Measurements from ENCODE around the gene TBC1D1.

The TBC1D1 gene

DNA sequence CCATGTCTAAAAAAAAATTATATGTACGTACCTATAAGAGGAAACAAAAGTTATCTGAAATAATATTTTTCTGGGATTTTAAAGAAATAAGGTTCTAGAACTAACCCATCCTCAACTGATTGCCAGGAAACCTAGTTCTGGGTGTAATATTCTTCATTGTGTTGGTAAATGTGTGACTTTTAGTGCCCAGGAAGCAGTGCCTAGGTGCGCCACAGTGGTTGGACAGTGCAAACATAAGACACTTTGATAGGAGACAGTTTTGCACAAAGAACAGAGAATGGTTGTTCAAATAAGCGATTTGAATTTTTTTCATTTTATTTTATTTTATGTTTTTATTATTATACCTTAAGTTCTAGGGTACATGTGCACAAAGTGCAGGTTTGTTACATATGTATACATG lies 47.3 kb downstream of the TBC1D1 start:
- Histone ChIP-seq H3K4me1 (ENCODE audit: insufficient read depth, insufficient read length) (no peaks in the 10 kb centered on the region), H3K9ac (ENCODE audit: insufficient read length, low read depth) (no peak overlapping the region), H3K36me3 (ENCODE audit: insufficient read depth, insufficient read length, low read length) (no peaks in the 10 kb centered on the region), H3K4me3 (ENCODE audit: insufficient read length, low read depth) (no peak overlapping the region), H3K9me3 (ENCODE audit: insufficient read depth, low read length) (0 out of 2 replicates have a peak, but pooled peaks cover 6% of the 10 kb centered on the region), H3K27me3 (ENCODE audit: insufficient read depth, insufficient read length) (no peaks in the 10 kb centered on the region)
- no peak for DNase-seq (ENCODE audit: low read depth, low spot score)
- TF ChIP-seq SUZ12 (IDR thresholded peaks at IDR 0.05; ENCODE audit: extremely low read depth, insufficient read depth, insufficient read length) (no peak), YY1 (IDR thresholded peaks at IDR 0.05; ENCODE audit: insufficient read depth, insufficient read length) (no peak), ZNF274 (IDR thresholded peaks at IDR 0.05; ENCODE audit: low read depth, low read length) (no peak)

GRCh38 chr4:37946503-37947179 lies 55.8 kb downstream of the TBC1D1 start:
- DNase-seq (ENCODE audit: low read depth, low spot score): no peak
- no peaks in the 10 kb centered on the region for H3K9me3 ChIP-seq (ENCODE audit: insufficient read depth, low read length)
- no peaks in the 10 kb centered on the region for H3K27me3 ChIP-seq (ENCODE audit: insufficient read depth, insufficient read length)
- H3K4me3 ChIP-seq (ENCODE audit: insufficient read length, low read depth): no peak overlapping the region
- H3K4me1 ChIP-seq (ENCODE audit: insufficient read depth, insufficient read length): no peaks in the 10 kb centered on the region
- no peak for TF ChIP-seq ZNF274 (IDR thresholded peaks at IDR 0.05; ENCODE audit: low read depth, low read length)
- TF ChIP-seq YY1 (IDR thresholded peaks at IDR 0.05; ENCODE audit: insufficient read depth, insufficient read length): no peak
- TF ChIP-seq SUZ12 (IDR thresholded peaks at IDR 0.05; ENCODE audit: extremely low read depth, insufficient read depth, insufficient read length): no peak
- H3K36me3 ChIP-seq (ENCODE audit: insufficient read depth, insufficient read length, low read length): no peaks in the 10 kb centered on the region
- H3K9ac ChIP-seq (ENCODE audit: insufficient read length, low read depth): no peak overlapping the region

DNA sequence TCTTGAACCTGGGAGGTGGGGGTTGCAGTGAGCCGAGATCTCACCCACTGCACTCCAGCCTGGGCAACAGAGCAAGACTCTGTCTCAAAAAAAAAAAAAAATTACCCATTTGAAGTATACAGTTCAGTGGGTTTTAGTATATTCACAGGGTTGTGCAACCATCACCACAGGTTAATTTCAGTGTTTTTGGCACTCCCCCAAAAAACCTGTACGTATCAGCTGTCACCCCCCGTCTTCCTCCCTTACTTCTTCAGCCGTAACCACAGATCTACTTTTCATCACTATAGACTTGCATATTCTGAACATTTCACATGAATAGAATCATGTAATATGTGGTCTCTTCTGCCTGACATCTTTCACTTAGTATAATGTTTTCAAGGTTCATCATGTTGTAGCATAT lies 57.7 kb downstream of the TBC1D1 start:
- Histone ChIP-seq H3K36me3 (ENCODE audit: insufficient read depth, insufficient read length, low read length) (no peaks in the 10 kb centered on the region), H3K9ac (ENCODE audit: insufficient read length, low read depth) (no peak overlapping the region), H3K4me3 (ENCODE audit: insufficient read length, low read depth) (no peak overlapping the region), H3K9me3 (ENCODE audit: insufficient read depth, low read length) (no peaks in the 10 kb centered on the region), H3K4me1 (ENCODE audit: insufficient read depth, insufficient read length) (no peaks in the 10 kb centered on the region), H3K27me3 (ENCODE audit: insufficient read depth, insufficient read length) (no peaks in the 10 kb centered on the region)
- TF ChIP-seq SUZ12 (IDR thresholded peaks at IDR 0.05; ENCODE audit: extremely low read depth, insufficient read depth, insufficient read length) (no peak), ZNF274 (IDR thresholded peaks at IDR 0.05; ENCODE audit: low read depth, low read length) (no peak), YY1 (IDR thresholded peaks at IDR 0.05; ENCODE audit: insufficient read depth, insufficient read length) (no peak)
- DNase-seq (ENCODE audit: low read depth, low spot score): no peak

DNA sequence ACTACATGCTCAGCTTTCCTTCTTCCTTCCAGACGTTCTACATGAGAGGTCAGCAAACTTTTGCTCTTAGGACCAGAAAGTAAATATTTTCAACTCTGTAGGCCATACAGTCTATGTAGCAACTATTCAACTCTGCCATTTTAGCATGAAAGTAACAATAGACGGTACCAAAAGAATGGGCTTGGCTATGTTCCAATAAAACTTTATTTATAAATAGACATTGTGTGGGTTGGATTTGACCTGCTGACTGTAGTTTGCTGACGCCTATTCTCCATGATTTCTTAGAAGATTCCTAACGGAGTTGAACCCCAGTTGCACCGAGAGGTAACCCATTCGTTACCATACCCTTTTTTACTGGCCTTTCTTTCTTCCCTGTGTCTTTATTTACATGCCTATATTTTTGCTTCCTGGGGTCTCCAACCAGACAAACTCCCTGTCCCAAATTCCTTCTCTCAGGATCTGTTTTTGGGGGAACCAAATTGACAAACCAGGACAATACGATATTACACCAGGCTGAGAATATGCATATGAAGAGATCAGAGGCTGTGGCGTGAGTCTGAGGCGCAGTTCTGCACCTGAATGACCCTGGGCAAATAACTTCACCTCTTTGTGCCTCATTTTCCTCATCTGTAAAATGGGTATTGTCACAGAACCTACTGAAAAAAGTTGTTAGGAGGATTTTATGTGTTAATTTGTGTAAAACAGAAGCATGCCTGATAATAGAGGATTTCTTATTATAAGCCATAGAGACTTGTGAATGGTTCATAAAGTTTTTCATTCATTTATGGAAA lies 58.9 kb downstream of the TBC1D1 start:
- Histone ChIP-seq H3K9me3 (ENCODE audit: insufficient read depth, low read length) (no peaks in the 10 kb centered on the region), H3K36me3 (ENCODE audit: insufficient read depth, insufficient read length, low read length) (no peaks in the 10 kb centered on the region), H3K4me3 (ENCODE audit: insufficient read length, low read depth) (no peak overlapping the region), H3K9ac (ENCODE audit: insufficient read length, low read depth) (no peak overlapping the region), H3K4me1 (ENCODE audit: insufficient read depth, insufficient read length) (no peaks in the 10 kb centered on the region), H3K27me3 (ENCODE audit: insufficient read depth, insufficient read length) (no peaks in the 10 kb centered on the region)
- DNase-seq (ENCODE audit: low read depth, low spot score): no peak
- no peak for TF ChIP-seq ZNF274 (IDR thresholded peaks at IDR 0.05; ENCODE audit: low read depth, low read length)

DNA sequence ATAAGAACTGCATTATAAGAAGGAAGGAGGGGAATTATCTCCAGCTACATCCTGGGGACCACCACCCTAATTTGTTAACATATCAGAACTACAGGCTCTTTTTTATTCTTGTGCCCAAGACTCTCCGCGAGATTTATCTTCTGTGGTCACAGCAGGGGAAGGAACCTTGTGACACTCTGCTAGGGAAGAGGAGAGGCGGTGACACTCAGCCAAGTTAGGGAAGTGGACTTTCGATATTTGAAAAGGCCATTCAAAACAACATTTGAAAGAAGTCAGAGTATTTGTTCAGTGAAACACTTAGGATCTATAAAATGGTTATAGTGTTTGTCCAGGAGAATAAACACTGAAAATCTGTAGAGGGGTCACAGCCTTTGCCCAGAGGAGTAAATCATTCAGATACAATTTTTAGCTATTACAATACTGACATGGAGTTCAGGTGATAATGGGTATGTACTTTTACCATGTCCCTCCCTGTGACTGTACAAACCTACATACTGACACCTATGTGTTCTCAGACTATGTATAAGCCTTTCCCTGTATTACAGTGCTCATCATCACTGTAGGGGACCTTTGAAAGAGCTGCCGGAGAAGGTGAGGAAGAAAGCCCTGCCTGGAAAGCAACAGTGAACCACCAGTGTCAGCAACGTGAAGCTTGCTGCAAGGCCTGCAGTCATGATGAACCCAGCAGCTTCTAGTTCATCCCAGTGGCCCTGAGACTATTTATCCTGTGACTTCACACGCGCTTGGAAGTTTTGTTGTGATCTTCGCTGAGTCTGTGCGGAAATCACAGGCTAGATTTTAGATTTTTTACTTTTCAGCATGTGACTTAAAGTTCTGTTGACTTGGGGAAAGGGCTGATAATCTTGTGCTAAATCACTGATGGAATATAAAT lies 60.8 kb downstream of the TBC1D1 start:
- H3K4me1 ChIP-seq (ENCODE audit: insufficient read depth, insufficient read length): no peaks in the 10 kb centered on the region
- no peaks in the 10 kb centered on the region for H3K27me3 ChIP-seq (ENCODE audit: insufficient read depth, insufficient read length)
- no peak for DNase-seq (ENCODE audit: low read depth, low spot score)

GRCh38 chr4:37953156-37953555 lies 62.3 kb downstream of the TBC1D1 start:
- Histone ChIP-seq H3K27me3 (ENCODE audit: insufficient read depth, insufficient read length) (no peaks in the 10 kb centered on the region), H3K4me3 (ENCODE audit: insufficient read length, low read depth) (no peak overlapping the region), H3K9ac (ENCODE audit: insufficient read length, low read depth) (no peak overlapping the region), H3K9me3 (ENCODE audit: insufficient read depth, low read length) (no peaks in the 10 kb centered on the region), H3K4me1 (ENCODE audit: insufficient read depth, insufficient read length) (no peaks in the 10 kb centered on the region), H3K36me3 (ENCODE audit: insufficient read depth, insufficient read length, low read length) (no peaks in the 10 kb centered on the region)
- DNase-seq (ENCODE audit: low read depth, low spot score): no peak
- TF ChIP-seq SUZ12 (IDR thresholded peaks at IDR 0.05; ENCODE audit: extremely low read depth, insufficient read depth, insufficient read length): no peak

More for the DNA sequence above, 60.8 kb downstream of the TBC1D1 start:
- H3K9ac ChIP-seq (ENCODE audit: insufficient read length, low read depth): no peak overlapping the region
- H3K9me3 ChIP-seq (ENCODE audit: insufficient read depth, low read length): no peaks in the 10 kb centered on the region
- no peaks in the 10 kb centered on the region for H3K36me3 ChIP-seq (ENCODE audit: insufficient read depth, insufficient read length, low read length)
- H3K4me3 ChIP-seq (ENCODE audit: insufficient read length, low read depth): no peak overlapping the region
- TF ChIP-seq ZNF274 (IDR thresholded peaks at IDR 0.05; ENCODE audit: low read depth, low read length): no peak
- no peak for TF ChIP-seq YY1 (IDR thresholded peaks at IDR 0.05; ENCODE audit: insufficient read depth, insufficient read length)
- TF ChIP-seq SUZ12 (IDR thresholded peaks at IDR 0.05; ENCODE audit: extremely low read depth, insufficient read depth, insufficient read length): no peak
